Activated CD4-positive, alpha-beta T cell treated with anti-CD3 and anti-CD28 coated beads, Interleukin-2, Interleukin-6, amounts not matched to agents 100 ng/mL and 50 ng/mL, durations not matched to agents 16 hours and 8 hours (primary cell): Measurements from ENCODE around the gene SAPCD2.
"Not testable (repeated sequence)": the region's sequence is repeated elsewhere in the genome, so short reads cannot be mapped to it uniquely, and the experiment has no call there.

ENCODE experiments used
- DNase-seq: peaks from one replicate; pipeline ENCODE4 v3.0.0-alpha.2; 2020

SAPCD2 gene

DNA sequence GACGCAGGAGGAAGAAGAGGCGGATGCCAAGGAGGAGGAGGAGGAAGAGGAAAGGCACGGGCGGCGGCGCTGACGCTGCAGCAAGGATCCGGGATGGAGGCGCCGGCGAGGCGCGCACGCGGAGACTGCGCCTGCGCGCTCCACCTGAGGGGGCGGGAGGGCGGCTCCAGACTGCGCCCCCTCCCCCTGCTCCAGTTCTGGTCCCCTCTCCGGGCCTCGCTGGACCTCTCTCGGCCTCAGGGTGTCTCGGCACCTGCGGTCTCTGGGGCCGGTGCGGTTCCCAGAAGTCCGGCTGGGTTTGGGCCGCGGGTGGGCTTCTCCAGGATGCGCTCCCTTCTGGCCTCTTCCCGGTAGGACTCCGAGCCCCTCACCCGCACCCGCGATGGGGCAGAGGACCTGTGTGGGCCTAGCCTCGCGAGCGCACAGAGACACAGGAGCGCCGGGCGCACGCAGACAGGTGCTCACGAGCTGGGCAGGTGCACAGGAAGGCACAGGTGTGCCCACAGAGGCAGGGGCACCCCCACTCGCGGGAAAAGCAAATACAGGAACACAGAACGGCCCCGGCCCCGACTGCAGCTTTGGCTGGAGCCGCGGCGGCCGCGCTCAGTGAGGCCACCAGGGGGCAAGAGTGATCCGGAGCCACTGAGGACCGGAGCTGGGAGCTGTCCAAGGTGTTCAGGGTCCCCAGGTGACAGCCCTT is 24.1 kb downstream of the SAPCD2 start, which contains the start of gene NPDC1:
NPDC1 (minus strand) TSS at position 90 of the 700 bp plus-strand sequence. CDS start 188 bp downstream, outside the sequence.
- peak; percentile 92 for DNase-seq

- DNase-seq: peak; percentile 61
Observed at GRCh38 chr9:137045294-137046087, 24.9 kb downstream of the SAPCD2 start.

DNA sequence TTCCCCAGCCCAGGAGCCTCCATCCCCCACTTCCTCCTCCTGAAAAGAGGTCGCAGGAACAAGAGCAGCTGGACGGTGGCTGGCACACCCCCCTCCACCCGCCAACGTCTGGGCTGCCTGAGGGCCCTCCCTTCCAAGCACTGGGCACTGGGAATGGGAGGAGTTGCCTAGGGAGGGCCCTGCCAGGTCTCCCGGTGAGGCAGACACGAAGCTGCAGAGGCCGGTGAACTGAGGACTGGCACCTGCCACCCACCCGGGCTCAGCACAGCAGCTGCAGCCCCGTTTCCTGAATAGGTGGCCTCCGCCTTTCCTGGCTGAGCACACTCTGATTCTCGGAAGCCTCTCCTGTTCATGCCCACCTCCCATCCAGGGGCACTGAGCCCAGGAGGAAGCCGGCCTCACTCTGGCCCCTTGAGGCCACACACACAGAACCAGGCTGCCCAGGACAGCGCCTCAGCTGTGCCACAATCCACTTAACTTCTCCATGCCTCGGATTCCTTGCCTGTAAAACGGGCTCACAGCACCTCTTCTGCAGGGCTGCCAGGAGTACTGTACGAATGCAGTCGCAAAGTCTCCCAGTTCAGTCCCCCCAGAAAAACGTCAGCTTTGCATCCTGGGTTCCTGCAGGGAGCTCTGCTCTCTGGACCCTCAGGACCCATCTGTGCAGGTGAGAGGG is 25.7 kb downstream of the SAPCD2 start:
- DNase-seq: no peak

GRCh38 chr9:137044037-137044436 is 26.3 kb downstream of the SAPCD2 start:
- no peak for DNase-seq

DNA sequence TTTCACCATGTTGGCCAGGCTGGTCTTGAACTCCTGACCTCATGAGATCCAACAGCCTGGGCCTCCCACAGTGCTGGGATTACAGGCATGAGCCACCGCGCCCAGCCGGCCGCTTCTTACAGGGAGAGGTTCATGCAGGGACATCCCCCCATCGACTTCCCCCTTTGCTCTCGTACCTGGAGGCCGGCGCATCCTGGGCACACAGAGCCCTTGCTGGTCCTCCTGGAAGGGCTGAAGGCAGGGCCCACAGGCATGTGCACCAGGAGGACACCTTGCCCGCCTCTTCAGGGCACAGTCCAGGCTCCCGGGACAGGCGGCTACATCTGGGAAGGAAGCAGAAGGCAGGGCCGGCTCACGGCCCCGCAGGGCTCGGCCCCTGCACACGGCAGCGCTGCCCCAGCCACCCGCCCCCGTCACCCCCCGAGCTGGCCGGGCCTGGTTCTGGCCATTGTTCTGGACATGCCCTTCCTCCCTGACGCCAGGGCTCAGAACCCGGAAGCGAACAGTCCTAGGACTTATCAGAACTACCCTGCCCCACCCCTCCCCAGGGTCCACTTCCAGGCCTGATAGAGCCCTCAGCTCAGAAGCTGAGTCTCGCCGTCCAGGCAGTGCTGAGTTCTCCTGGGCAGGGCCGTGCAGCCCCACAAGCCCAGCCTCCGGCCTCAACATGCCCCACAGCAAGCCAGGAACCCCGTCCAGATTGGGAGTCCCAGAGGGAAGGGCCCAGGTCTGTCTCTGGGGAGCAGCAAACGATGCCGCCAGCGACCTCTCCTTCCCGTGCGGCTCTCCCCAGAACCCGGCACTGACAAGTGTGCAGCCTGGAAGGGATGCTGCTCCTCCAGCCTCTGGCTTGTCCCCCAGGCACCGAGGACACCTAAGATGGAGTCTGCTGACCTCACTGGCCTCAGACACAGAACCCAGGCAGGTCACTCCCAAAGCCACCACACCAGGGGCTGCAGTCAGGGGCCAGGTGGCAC is 27.3 kb downstream of the SAPCD2 start:
- DNase-seq: no peak

DNA sequence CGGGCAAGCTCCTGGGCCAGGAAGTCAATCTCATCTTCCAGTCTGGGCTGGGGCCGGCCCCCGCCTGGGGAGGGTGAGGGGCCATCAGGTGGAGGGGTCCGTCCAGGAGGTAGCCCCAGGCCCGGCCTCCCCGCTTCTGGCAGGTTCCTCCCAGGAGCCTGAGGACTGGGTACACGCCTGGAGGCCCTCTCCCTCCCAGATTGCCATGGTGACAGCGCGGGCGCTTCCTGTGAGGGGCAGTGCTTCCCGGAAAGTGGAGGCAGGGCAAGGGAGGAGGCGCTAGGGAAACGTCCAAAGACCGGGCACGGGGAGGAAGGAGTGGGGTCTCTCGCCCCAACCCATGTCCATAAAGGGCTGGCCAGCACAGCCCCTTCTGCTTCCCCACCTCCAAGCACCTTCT is 29.2 kb downstream of the SAPCD2 start:
- DNase-seq: no peak

DNA sequence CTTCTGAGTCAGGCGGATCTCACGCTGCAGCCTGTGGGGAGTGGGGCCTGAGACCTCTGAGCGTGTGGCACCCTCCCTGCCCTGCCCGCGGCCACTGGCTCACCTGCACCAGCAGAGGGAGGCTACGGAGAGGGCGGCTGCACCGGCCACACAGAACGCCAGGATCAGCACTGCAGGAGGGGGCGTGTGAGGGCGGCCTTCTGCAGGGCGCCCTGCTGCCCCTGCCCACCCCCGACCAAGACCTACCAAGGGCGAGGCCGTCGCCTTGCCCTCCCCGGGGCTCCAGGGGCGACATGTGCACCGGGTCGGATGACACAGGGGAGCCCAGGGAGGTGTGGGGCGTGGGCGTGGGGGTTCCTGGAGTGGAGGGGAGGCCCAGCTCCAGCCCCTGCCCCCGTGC is 29.8 kb downstream of the SAPCD2 start:
- DNase-seq: no peak

DNA sequence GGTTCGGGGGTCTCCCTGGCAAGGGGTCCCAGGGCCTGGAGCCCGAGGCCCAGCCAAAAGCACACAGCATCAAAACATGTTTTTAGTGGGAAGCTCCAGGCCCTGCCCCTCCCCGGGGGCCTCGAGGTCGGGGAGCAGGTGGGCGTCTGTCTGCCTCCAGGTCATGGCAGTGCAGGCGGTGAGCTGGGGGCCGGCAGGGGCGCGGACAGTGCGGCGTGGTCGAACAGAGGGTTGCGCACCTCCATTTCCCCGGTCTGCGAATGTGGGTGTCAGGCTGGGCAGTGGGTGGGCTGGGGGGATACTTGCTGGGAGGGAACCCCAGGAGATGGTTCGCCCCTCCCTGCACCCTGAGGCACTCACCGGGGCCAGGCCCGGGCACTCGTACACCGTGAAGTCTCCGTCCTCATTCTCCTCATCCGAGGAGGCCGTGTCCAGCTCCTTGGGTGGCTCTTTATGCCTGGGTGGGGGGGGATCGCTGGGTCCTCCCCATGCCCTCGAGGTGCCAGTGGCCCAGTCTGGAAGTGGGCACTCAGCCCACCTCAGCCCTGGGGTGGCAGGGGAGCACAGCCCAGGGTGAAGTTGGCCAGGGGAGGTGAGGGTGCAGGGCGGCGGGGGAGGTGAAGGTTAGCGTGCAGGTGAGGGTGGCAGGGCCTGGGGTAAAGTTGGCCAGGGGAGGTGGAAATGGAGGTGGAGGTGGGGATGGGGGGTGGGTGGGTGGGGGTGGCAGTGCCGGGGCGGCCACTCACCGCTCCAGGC is 30.6 kb downstream of the SAPCD2 start:
- no peak for DNase-seq

GRCh38 chr9:137038916-137039315 is 31.4 kb downstream of the SAPCD2 start:
- no peak for DNase-seq

GRCh38 chr9:137037483-137037882 is 32.9 kb downstream of the SAPCD2 start:
- DNase-seq: no peak

GRCh38 chr9:137037035-137037434 is 33.3 kb downstream of the SAPCD2 start:
- DNase-seq: no peak

DNA sequence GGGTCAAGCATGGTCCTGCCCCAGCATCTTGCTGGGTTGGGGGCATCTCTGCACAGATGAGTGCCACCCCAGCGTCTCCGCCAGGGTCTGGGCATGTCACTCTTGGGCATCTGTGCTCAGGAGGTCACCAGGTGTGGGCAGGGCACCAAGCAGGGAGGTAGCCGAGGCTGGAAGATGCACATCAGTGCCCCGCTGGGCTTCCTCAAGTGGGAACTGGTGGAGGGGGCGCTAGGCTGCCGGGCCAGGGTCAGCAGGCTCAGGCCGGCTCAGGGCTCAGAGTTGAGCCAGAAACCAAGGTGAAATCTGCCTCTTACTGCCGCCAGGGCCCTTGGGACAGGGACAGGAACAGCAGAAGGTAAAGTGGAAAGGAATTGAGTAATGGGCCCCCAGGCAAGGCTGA is 34.4 kb downstream of the SAPCD2 start:
- no peak for DNase-seq

- DNase-seq: no peak
Observed at GRCh38 chr9:137035507-137035834, 34.9 kb downstream of the SAPCD2 start.

DNA sequence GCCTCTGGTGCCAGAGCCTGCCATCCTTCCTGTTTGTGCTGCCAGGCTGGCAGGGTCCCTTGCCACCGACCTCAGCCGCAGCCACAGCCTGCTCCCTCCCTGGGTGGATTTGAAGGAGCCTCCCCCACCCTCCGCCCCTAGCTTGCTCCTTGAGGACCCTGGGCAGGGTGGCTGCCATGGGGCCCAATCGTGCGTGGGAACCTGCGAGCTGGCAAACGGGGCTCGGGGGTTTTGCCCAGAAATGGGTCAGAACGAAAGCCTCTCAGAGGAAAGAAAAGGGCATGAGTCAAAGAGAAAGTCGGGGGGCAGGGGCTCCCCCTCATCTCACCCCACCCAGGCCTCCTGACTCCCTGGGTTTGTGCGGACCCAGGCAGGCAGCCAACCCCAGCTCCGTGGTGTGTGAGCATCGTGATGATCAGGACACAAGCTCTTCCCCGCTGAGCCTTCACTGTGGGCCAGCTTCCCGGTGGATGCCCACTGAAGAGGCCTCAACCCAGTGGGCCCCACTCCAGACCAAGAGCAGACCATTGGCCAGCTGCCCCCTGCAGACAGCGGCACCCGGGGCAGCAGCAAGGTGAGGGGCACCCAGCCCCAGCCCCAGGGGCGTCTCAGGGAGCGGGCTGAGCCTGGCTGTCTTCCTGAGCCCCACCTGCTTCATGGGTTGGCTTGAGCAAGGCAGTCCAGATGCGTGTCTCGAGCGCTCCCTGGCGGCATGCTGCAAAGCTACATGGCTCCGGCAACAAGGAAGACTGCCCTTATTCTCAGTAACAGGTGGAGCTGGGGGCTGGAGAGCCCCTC is 35.4 kb downstream of the SAPCD2 start:
- peak; percentile 95 for DNase-seq

GRCh38 chr9:137034039-137034708 is 36.2 kb downstream of the SAPCD2 start:
- DNase-seq: no peak

DNA sequence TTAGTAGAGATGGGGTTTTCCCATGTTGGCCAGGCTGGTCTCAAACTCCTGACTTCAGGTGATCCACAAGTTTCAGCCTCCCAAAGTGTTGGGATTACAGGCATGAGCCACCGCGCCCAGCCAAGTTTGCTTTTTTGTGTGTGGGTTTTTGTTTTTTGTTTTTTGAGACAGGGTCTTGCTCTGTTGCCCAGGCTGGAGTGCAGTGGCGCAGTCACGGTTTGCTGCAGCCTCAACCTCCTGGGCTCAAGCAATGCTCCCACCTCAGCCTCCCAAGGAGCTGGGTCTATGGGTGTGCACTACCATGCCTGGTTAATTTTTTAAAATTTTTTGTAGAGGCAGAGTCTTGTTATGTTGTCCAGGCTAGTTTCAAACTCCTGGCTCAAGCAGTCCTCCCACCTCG is 36.9 kb downstream of the SAPCD2 start:
- not testable (repeated sequence) for DNase-seq

GRCh38 chr9:137032858-137033257 is 37.5 kb downstream of the SAPCD2 start:
- DNase-seq: peak; percentile 67

- DNase-seq: peak; percentile 87
Observed at GRCh38 chr9:137031904-137032640, 38.3 kb downstream of the SAPCD2 start, which contains the start of gene FUT7. Gene FUT7 (minus strand): TSS chr9:137032088. CDS start chr9:137031991, 97 bp downstream.
